Sigmoid colon (tissue), 4 donors: ENCODE data around the gene INSM2.

Source experiments
- CTCF ChIP-seq, 4 experiments: fragments of 450-650 bp in 3 of 4; fragments of 200-600 bp in 1 of 4; IDR thresholded peaks; one replicate each; pipeline ENCODE4 v1.5.1; 2016 to 2019; ENCODE audit warnings: antibody characterized with exemption in 4 of 4, mild to moderate bottlenecking in 3 of 4, moderate library complexity in 2 of 4
- EP300 ChIP-seq, 4 donors: sonication (generic); formaldehyde crosslinking; IDR thresholded peaks; one replicate each; pipeline ENCODE4 v1.6.1; 2017; ENCODE audit warnings: antibody characterized with exemption in 4 of 4
- POLR2A ChIP-seq, 2 donors: fragments of 450-650 bp; IDR thresholded peaks; one replicate each; pipeline ENCODE4 v1.6.1; 2016; ENCODE audit warnings: antibody characterized with exemption in 2 of 2, mild to moderate bottlenecking in 2 of 2, moderate library complexity in 2 of 2
- POLR2AphosphoS5 ChIP-seq, 4 donors: sonication (generic); formaldehyde crosslinking; IDR thresholded peaks; one replicate each; pipeline ENCODE4 v1.6.1; 2017; ENCODE audit warnings: antibody characterized with exemption in 4 of 4

GRCh38 chr14:35534873-35535482, 1.0 kb downstream of the INSM2 start:
- no peak for TF ChIP-seq CTCF (IDR thresholded peaks at IDR 0.05)
- TF ChIP-seq POLR2AphosphoS5 (IDR thresholded peaks at IDR 0.05) = no peak
- TF ChIP-seq POLR2A (IDR thresholded peaks at IDR 0.05) = no peak
- no peak for TF ChIP-seq EP300 (IDR thresholded peaks at IDR 0.05)
